ENCODE data around the gene FHIT. TPM values are rescaled to one million over a fixed set of nuclear protein-coding genes. Genes with fewer than 3 reads are reported as not detected.

Gene FHIT
- total RNA-seq, 4 donors from 2014 or later: 1.6 to 12.9 (median 7.8) TPM

- H3K27me3 ChIP-seq: no peaks in the 10 kb centered on the region
- no peak overlapping the region for H3K27ac ChIP-seq
- 54 to 66% methylated on average over 3 of the region's 3 CpGs for WGBS, 2 donors
- no peaks in the 10 kb centered on the region for H3K36me3 ChIP-seq
- no peak overlapping the region for H3K4me3 ChIP-seq
- H3K9me3 ChIP-seq: no peaks in the 10 kb centered on the region
- no peak for DNase-seq (ENCODE audit: low spot score in 2 of 2)
- no peaks in the 10 kb centered on the region for H3K4me1 ChIP-seq
- TF ChIP-seq EP300 (IDR thresholded peaks at IDR 0.05) (no peak), CTCF (IDR thresholded peaks at IDR 0.05) (no peak), POLR2A (IDR thresholded peaks at IDR 0.05) (no peak)
Measured at GRCh38 chr3:60445446-60445845, 805.8 kb downstream of the FHIT start.

GRCh38 chr3:60444898-60445437 lies 806.3 kb downstream of the FHIT start:
- TF ChIP-seq POLR2A (IDR thresholded peaks at IDR 0.05) (no peak), EP300 (IDR thresholded peaks at IDR 0.05) (no peak), CTCF (IDR thresholded peaks at IDR 0.05) (no peak)
- Histone ChIP-seq H3K27me3 (no peaks in the 10 kb centered on the region), H3K4me3 (no peak overlapping the region), H3K9me3 (no peaks in the 10 kb centered on the region), H3K27ac (no peak overlapping the region), H3K36me3 (no peaks in the 10 kb centered on the region), H3K4me1 (no peaks in the 10 kb centered on the region)
- 60 to 62% methylated on average over 5 of the region's 5 CpGs for WGBS, 2 donors
- DNase-seq (ENCODE audit: low spot score in 2 of 2): no peak

- no peak overlapping the region for H3K27ac ChIP-seq
- TF ChIP-seq EP300 (IDR thresholded peaks at IDR 0.05) (no peak), CTCF (IDR thresholded peaks at IDR 0.05) (no peak), POLR2A (IDR thresholded peaks at IDR 0.05) (no peak)
- H3K27me3 ChIP-seq: no peaks in the 10 kb centered on the region
- H3K4me3 ChIP-seq: no peak overlapping the region
- H3K4me1 ChIP-seq: no peaks in the 10 kb centered on the region
- no peak for DNase-seq (ENCODE audit: low spot score in 2 of 2)
- 79 to 89% methylated on average over 2 of the region's 2 CpGs for WGBS, 2 donors
- no peaks in the 10 kb centered on the region for H3K36me3 ChIP-seq
- no peaks in the 10 kb centered on the region for H3K9me3 ChIP-seq
Measured at GRCh38 chr3:60440869-60441268, 810.4 kb downstream of the FHIT start.

GRCh38 chr3:60435941-60436650 lies 815.2 kb downstream of the FHIT start:
- 91 to 95% methylated on average over 4 of the region's 4 CpGs for WGBS, 2 donors
- Histone ChIP-seq H3K4me1 (no peaks in the 10 kb centered on the region), H3K4me3 (no peak overlapping the region), H3K9me3 (no peaks in the 10 kb centered on the region), H3K27me3 (no peaks in the 10 kb centered on the region), H3K27ac (no peak overlapping the region), H3K36me3 (no peaks in the 10 kb centered on the region)
- DNase-seq (ENCODE audit: low spot score in 2 of 2): no peak
- no peak for TF ChIP-seq CTCF (IDR thresholded peaks at IDR 0.05)
- TF ChIP-seq EP300 (IDR thresholded peaks at IDR 0.05): no peak
- TF ChIP-seq POLR2A (IDR thresholded peaks at IDR 0.05): no peak

GRCh38 chr3:60434950-60435349 lies 816.3 kb downstream of the FHIT start:
- H3K4me3 ChIP-seq: no peak overlapping the region
- H3K9me3 ChIP-seq: no peaks in the 10 kb centered on the region
- TF ChIP-seq CTCF (IDR thresholded peaks at IDR 0.05): no peak
- no peak for TF ChIP-seq EP300 (IDR thresholded peaks at IDR 0.05)
- no peak for TF ChIP-seq POLR2A (IDR thresholded peaks at IDR 0.05)
- no peaks in the 10 kb centered on the region for H3K36me3 ChIP-seq
- H3K4me1 ChIP-seq: no peaks in the 10 kb centered on the region
- H3K27me3 ChIP-seq: no peaks in the 10 kb centered on the region
- no peak for DNase-seq (ENCODE audit: low spot score in 2 of 2)
- no peak overlapping the region for H3K27ac ChIP-seq
